SU-DHL-6 (cell line): Measurements from ENCODE around the gene ANKRD66.

Source experiments
- CTCF ChIP-seq: fragments of 200-600 bp; sonication (generic); IDR thresholded peaks from one replicate; pipeline ENCODE4 v1.5.1; 2017; ENCODE audit warnings: antibody characterized with exemption, mild to moderate bottlenecking, low read length, moderate library complexity; ENCODE audit not compliant: insufficient read depth, poor library complexity, severe bottlenecking
- EZH2phosphoT487 ChIP-seq: fragments of 200-600 bp; sonication (generic), shearing (Covaris generic); conservative IDR thresholded peaks from 2 replicates; pipeline ENCODE4 v1.6.1; 2018; ENCODE audit warnings: mild to moderate bottlenecking, antibody characterized with exemption, low read length, moderate library complexity, mixed read lengths

- TF ChIP-seq CTCF (no peak), EZH2phosphoT487 (no peak)
These were observed 3.0 kb downstream of the ANKRD66 start for GRCh38 chr6:46749731-46750130.
